K562 (cell line): ENCODE measurements around the gene RITA1. TPM values are rescaled to one million over a fixed set of nuclear protein-coding genes. Genes with fewer than 3 reads are reported as not detected.

Source experiments
- ATAC-seq: fragments of 200-7000 bp; cut with Tn5 transposase; 3 replicates; pipeline ENCODE4 v1.9.1; 2020; ENCODE audit warnings: moderate library complexity
- BruUV-seq: library from RNA; stranded (reverse); fragments of 400-500 nt; replicated peaks from 2 replicates; lab custom pipeline; 2021; lab: Mats Ljungman, UMichigan
- CTCF ChIA-PET: fragments of 300-600 bp; formaldehyde crosslinking; extraction: SDS; loops from one replicate; lab custom pipeline; 2021; ENCODE audit warnings: low intra/inter-chr PET ratio; lab: Yijun Ruan, JAX
- POLR2A ChIA-PET: fragments of 300-600, 350-650 bp; sonication (Branson Sonifier 250); formaldehyde crosslinking; extraction: SDS; loops from one replicate; lab custom pipeline; 2021; ENCODE audit warnings: antibody characterized with exemption, inconsistent platforms; lab: Yijun Ruan, JAX
- DNase-seq, 4 experiments: peaks; one replicate each; pipeline versions ENCODE4 v3.0.0 to v3.0.0-alpha.2; 2011 to 2018; ENCODE audit warnings: low spot score in 3 of 4, mixed read lengths in 3 of 4; ENCODE audit errors: extremely low read depth in 1 of 4
- FAIRE-seq: peaks from 2 replicates; lab custom pipeline; 2011; peaks lifted over from hg19 to GRCh38; lab: Jason Lieb, UNC
- H2AFZ ChIP-seq: 2 replicates; pipeline ENCODE4 v1.6.0; 2011; ENCODE audit warnings: low read depth, low read length, control low read depth, inconsistent platforms
- H3K27ac ChIP-seq: fragments of 200-600 bp; 3 replicates; pipeline ENCODE4 v1.8.0; 2011; ENCODE audit warnings: low read depth, mild to moderate bottlenecking, control low read depth, inconsistent platforms, low read length, moderate library complexity, mixed read lengths; ENCODE audit errors: extremely low read depth
- H3K27me3 ChIP-seq, 2 experiments: fragments of 300-600 bp in 1 of 2; 2 replicates in 1 of 2; 3 replicates in 1 of 2; pipeline versions ENCODE4 v1.6.0 to v1.8.0; 2011; ENCODE audit warnings: inconsistent platforms in 2 of 2, low read length in 2 of 2, mild to moderate bottlenecking in 1 of 2, mixed read lengths in 1 of 2, moderate library complexity in 1 of 2; ENCODE audit not compliant: control insufficient read depth in 2 of 2, insufficient read depth in 2 of 2
- H3K36me3 ChIP-seq: fragments of 300-600 bp; 3 replicates; pipeline ENCODE4 v1.8.0; 2011; ENCODE audit warnings: mild to moderate bottlenecking, low read length, inconsistent platforms; ENCODE audit not compliant: control insufficient read depth, insufficient read depth
- H3K4me1 ChIP-seq, 2 experiments: fragments of 200-600 bp in 1 of 2; replicated peaks in 1 of 2; 2 replicates in 1 of 2; 3 replicates in 1 of 2; pipeline versions ENCODE4 v1.5.1 to v1.8.0; 2011; ENCODE audit warnings: inconsistent platforms in 2 of 2, low read length in 2 of 2, mild to moderate bottlenecking in 1 of 2, mixed read lengths in 1 of 2, moderate library complexity in 1 of 2; ENCODE audit not compliant: control insufficient read depth in 2 of 2, insufficient read depth in 2 of 2
- H3K4me2 ChIP-seq: 2 replicates; pipeline ENCODE4 v1.6.1; 2011; ENCODE audit warnings: low read length, control low read depth, inconsistent platforms, mixed read lengths; ENCODE audit not compliant: insufficient read depth
- H3K4me3 ChIP-seq: fragments of 200-600 bp; sonication (generic), shearing (Covaris generic); 2 replicates; pipeline ENCODE4 v1.5.1; 2016; ENCODE audit warnings: control low read depth, inconsistent platforms
- H3K79me2 ChIP-seq: fragments of 200-600 bp; 3 replicates; pipeline ENCODE4 v1.8.0; 2011; ENCODE audit warnings: low read length, inconsistent platforms; ENCODE audit not compliant: control insufficient read depth, insufficient read depth
- H3K9ac ChIP-seq, 2 experiments: 2 replicates each; pipeline versions ENCODE4 v1.6.0 to v1.6.1; 2011; ENCODE audit warnings: low read depth in 2 of 2, low read length in 2 of 2, control low read depth in 1 of 2, inconsistent platforms in 1 of 2, mild to moderate bottlenecking in 1 of 2, mixed read lengths in 1 of 2; ENCODE audit not compliant: insufficient read depth in 1 of 2
- H3K9me1 ChIP-seq: one replicate; pipeline ENCODE4 v1.6.0; 2011; ENCODE audit warnings: inconsistent platforms, mild to moderate bottlenecking, low read length, moderate library complexity; ENCODE audit not compliant: control insufficient read depth, insufficient read depth
- H3K9me3 ChIP-seq: replicated peaks from 2 replicates; pipeline ENCODE4 v1.5.1; 2011; ENCODE audit warnings: low read depth, low read length, inconsistent platforms; ENCODE audit not compliant: control insufficient read depth, insufficient read depth
- H4K20me1 ChIP-seq: replicated peaks from 2 replicates; pipeline ENCODE4 v1.6.1; 2011; ENCODE audit warnings: low read length, inconsistent platforms, mixed read lengths; ENCODE audit not compliant: control insufficient read depth, insufficient read depth
- PBX2 ChIP-seq, 2 experiments: IDR thresholded peaks in 1 of 2; conservative IDR thresholded peaks in 1 of 2; 2 replicates each; pipeline ENCODE4 v1.6.1; 2016; ENCODE audit warnings: low read depth in 2 of 2, mild to moderate bottlenecking in 1 of 2, missing compliant biosample characterization in 1 of 2, missing genetic modification characterization in 1 of 2, moderate library complexity in 1 of 2
- SMAD1 ChIP-seq: fragments of 150-350 bp; IDR thresholded peaks from 2 replicates; pipeline ENCODE4 v1.6.1; 2014; ENCODE audit warnings: low read length, low read depth; ENCODE audit not compliant: partially characterized antibody
- ZNF263 ChIP-seq: sonication (generic); formaldehyde crosslinking; IDR thresholded peaks from 2 replicates; pipeline ENCODE4 v1.8.0; 2022; ENCODE audit warnings: mild to moderate bottlenecking, missing genetic modification reagents, borderline replicate concordance
- ZNF408 ChIP-seq: fragments of 250-450 bp; sonication (Bioruptor Pico); IDR thresholded peaks from 2 replicates; pipeline ENCODE4 v1.4.0; 2020; ENCODE audit warnings: low read depth, mild to moderate bottlenecking, moderate library complexity
- WGBS: fragments of 100-300 bp; shearing (Covaris generic); methylation state at CpG from one replicate; pipeline ENCODE4 v1.1.6; 2016; ENCODE audit warnings: low coverage, mixed read lengths; ENCODE audit not compliant: insufficient coverage; ENCODE audit errors: missing lambda C conversion rate; 5-methylcytosine and 5-hydroxymethylcytosine counted together
- in situ Hi-C: fragments of 300-500 bp; cut with MboI; formaldehyde crosslinking; loops from 4 replicates; pipeline ENCODE4 v1.15.0; 2018; ENCODE audit warnings: inconsistent platforms, mixed read lengths
- intact Hi-C: fragments of 100-400 bp; cut with micrococcal nuclease; formaldehyde crosslinking; loops from 2 replicates; pipeline ENCODE4 v1.14.2; 2022
- polyA plus RNA-seq, 8 experiments: library from polyadenylated mRNA; depleted of rRNA in 4 of 8; stranded (reverse) in 5 of 8; unstranded in 3 of 8; fragments of >200 nt; fragmentation: Nextera tagmentation in 2 of 8; fragmentation: Illumina TruSeq in 1 of 8; extraction: Ambion mirVana in 2 of 8; extraction: Trizol in 1 of 8; gene quantifications; 2 replicates each; pipeline versions ENCODE4 v1.2.1 to v1.2.3, GENCODE V29; 2011 to 2014; ENCODE audit warnings: inconsistent platforms in 1 of 8, missing spikeins in 1 of 8
- total RNA-seq, 7 experiments: library from RNA; depleted of rRNA in 6 of 7; stranded (reverse); fragments of >200 nt in 6 of 7; fragmentation: Illumina TruSeq in 2 of 7; extraction: Trizol in 2 of 7; gene quantifications; 2 replicates each; pipeline versions ENCODE4 v1.2.1 to v1.2.3, GENCODE V29; 2011 to 2021; ENCODE audit warnings: low replicate concordance in 1 of 7
- TF ChIP-seq, protein P1 (sequence below): sonication (generic); formaldehyde crosslinking; IDR thresholded peaks from 2 replicates; pipeline ENCODE4 v1.8.1; 2023; ENCODE audit warnings: missing genetic modification reagents, mild to moderate bottlenecking, borderline replicate concordance

Gene RITA1
- total and polyA plus RNA-seq, 9 of the 15 experiments (the other 6 are each of a cell fraction or from before 2014, with no cell fraction given) = 2.8 to 40.4 (median 18.0) TPM

DNA sequence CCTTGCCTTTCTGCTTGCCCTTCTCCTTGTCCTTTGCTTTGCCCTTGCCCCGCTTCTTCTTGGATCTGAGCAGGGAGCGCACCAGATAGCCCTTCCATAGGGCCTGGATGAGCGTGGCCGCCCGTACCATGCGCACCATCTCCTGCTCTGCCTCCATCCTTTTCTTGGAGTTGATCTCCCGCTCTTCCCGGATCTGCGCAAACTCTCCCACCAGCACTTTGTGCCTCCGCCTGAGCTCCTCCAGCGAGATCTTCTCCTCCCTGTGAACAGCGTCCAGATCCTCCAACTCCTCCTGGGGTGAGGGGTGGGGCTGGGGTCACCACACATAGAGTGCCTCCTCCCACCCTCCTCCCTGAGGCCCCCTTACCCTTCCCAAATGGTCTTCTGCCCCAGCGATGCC, 10.1 kb downstream of the RITA1 start (continued):
- TF ChIP-seq, protein P1, sequence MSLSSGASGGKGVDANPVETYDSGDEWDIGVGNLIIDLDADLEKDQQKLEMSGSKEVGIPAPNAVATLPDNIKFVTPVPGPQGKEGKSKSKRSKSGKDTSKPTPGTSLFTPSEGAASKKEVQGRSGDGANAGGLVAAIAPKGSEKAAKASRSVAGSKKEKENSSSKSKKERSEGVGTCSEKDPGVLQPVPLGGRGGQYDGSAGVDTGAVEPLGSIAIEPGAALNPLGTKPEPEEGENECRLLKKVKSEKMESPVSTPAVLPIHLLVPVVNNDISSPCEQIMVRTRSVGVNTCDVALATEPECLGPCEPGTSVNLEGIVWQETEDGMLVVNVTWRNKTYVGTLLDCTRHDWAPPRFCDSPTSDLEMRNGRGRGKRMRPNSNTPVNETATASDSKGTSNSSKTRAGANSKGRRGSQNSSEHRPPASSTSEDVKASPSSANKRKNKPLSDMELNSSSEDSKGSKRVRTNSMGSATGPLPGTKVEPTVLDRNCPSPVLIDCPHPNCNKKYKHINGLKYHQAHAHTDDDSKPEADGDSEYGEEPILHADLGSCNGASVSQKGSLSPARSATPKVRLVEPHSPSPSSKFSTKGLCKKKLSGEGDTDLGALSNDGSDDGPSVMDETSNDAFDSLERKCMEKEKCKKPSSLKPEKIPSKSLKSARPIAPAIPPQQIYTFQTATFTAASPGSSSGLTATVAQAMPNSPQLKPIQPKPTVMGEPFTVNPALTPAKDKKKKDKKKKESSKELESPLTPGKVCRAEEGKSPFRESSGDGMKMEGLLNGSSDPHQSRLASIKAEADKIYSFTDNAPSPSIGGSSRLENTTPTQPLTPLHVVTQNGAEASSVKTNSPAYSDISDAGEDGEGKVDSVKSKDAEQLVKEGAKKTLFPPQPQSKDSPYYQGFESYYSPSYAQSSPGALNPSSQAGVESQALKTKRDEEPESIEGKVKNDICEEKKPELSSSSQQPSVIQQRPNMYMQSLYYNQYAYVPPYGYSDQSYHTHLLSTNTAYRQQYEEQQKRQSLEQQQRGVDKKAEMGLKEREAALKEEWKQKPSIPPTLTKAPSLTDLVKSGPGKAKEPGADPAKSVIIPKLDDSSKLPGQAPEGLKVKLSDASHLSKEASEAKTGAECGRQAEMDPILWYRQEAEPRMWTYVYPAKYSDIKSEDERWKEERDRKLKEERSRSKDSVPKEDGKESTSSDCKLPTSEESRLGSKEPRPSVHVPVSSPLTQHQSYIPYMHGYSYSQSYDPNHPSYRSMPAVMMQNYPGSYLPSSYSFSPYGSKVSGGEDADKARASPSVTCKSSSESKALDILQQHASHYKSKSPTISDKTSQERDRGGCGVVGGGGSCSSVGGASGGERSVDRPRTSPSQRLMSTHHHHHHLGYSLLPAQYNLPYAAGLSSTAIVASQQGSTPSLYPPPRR = no peak
- no peak for TF ChIP-seq SMAD1

GRCh38 chr12:113196582-113196981, 11.1 kb downstream of the RITA1 start:
- ATAC-seq (no peak), FAIRE-seq (no peak), DNase-seq (peak in 1 of 4 experiments; percentile 6)
- WGBS = 53% methylated on average over 7 of the region's 7 CpGs
- H4K20me1 ChIP-seq = peaks cover 4% of the 10 kb centered on the region; the same call in 1 of the 2 replicates
- H3K4me2 ChIP-seq = no peak overlapping the region
- H3K36me3 ChIP-seq = peaks cover 14% of the 10 kb centered on the region; the same call in 1 of the 3 replicates
- no peaks in the 10 kb centered on the region for H3K27me3 ChIP-seq
- H3K4me3 ChIP-seq = no peak overlapping the region
- H3K27ac ChIP-seq = no peak overlapping the region
- no peaks in the 10 kb centered on the region for H3K9me1 ChIP-seq
- CTCF ChIA-PET = no interaction called here
- BruUV-seq = no TSS peak
- H3K79me2 ChIP-seq = no peaks in the 10 kb centered on the region
- no peak for TF ChIP-seq ZNF408 (CRISPR knock-in tag)
- TF ChIP-seq ZNF263 (CRISPR knock-in tag) = peak; percentile 88
- no peak for TF ChIP-seq PBX2 (CRISPR knock-in tag; IDR thresholded peaks at IDR 0.05; ENCODE audit: low read depth)
- TF ChIP-seq PBX2 (tag; conservative IDR thresholded peaks at IDR 0.05; ENCODE audit: low read depth) = no peak
- H3K9me3 ChIP-seq = no peaks in the 10 kb centered on the region
- H3K9ac ChIP-seq = peak overlapping the region in 1 of 2 experiments; percentile 48; a peak in 1 of 4 replicates
- in situ Hi-C loops (loop anchor here (5.0 to 25.0 kb wide), 3 partner anchors 86 to 448 kb away; partner anchors contain the start of genes SDS and SDSL), intact Hi-C loops (loop anchor here (2.0 to 5.0 kb wide), 3 partner anchors 41 to 228 kb away; no protein-coding TSS in a partner anchor)
- POLR2A ChIA-PET = interaction anchor here (0.8 kb wide), 1 partner anchor 25 kb away, joined by 3 read pairs; the partner anchor contains the start of gene TPCN1
- no peak overlapping the region for H2AFZ ChIP-seq
- H3K4me1 ChIP-seq = peaks cover 2 to 20% of the 10 kb centered on the region in 2 experiments; a peak in 4 of 5 replicates
